Aorta (tissue), 5 donors: Measurements from ENCODE around the gene PLCB1. TPM values are rescaled to one million over a fixed set of nuclear protein-coding genes. Genes with fewer than 3 reads are reported as not detected.
"Not testable (repeated sequence)": the region's sequence is repeated elsewhere in the genome, so short reads cannot be mapped to it uniquely, and the experiment has no call there.

Source experiments
- ATAC-seq: fragments of 200-7000 bp; cut with Tn5 transposase; one replicate; pipeline ENCODE4 v1.9.1; 2022; ENCODE audit warnings: moderate library complexity; ENCODE audit not compliant: low FRiP score
- DNase-seq, 2 donors: peaks; one replicate each; pipeline ENCODE4 v3.0.0-alpha.2; 2020
- H3K27ac ChIP-seq, 2 donors: one replicate each; pipeline ENCODE4 v1.5.1; 2013; ENCODE audit warnings: low read length in 2 of 2, mild to moderate bottlenecking in 2 of 2, moderate library complexity in 2 of 2, control low read depth in 1 of 2, inconsistent platforms in 1 of 2, low read depth in 1 of 2
- H3K27me3 ChIP-seq, 2 donors: one replicate each; pipeline ENCODE4 v1.6.1; 2013; ENCODE audit warnings: control low read depth in 1 of 2, low read length in 1 of 2, mild to moderate bottlenecking in 1 of 2, moderate library complexity in 1 of 2; ENCODE audit not compliant: insufficient read depth in 2 of 2, control insufficient read depth in 1 of 2
- H3K36me3 ChIP-seq, 2 donors: one replicate each; pipeline ENCODE4 v1.6.1; 2013; ENCODE audit warnings: control low read depth in 1 of 2, low read length in 1 of 2, mild to moderate bottlenecking in 1 of 2; ENCODE audit not compliant: insufficient read depth in 2 of 2, control insufficient read depth in 1 of 2
- H3K4me1 ChIP-seq, 2 donors: one replicate each; pipeline ENCODE4 v1.6.1; 2013; ENCODE audit warnings: low read length in 2 of 2, control low read depth in 1 of 2, mild to moderate bottlenecking in 1 of 2, moderate library complexity in 1 of 2; ENCODE audit not compliant: insufficient read depth in 2 of 2, control insufficient read depth in 1 of 2
- H3K4me3 ChIP-seq, 2 donors: one replicate each; pipeline ENCODE4 v1.5.1; 2013; ENCODE audit warnings: low read length in 2 of 2, control low read depth in 1 of 2, mild to moderate bottlenecking in 1 of 2
- H3K9me3 ChIP-seq: one replicate; pipeline ENCODE4 v1.6.1; 2013; ENCODE audit warnings: mild to moderate bottlenecking, low read length; ENCODE audit not compliant: control insufficient read depth
- WGBS, 2 donors: extraction: QIAGEN DNeasy Blood & Tissue Kit; methylation state at CpG; one replicate each; pipeline ENCODE4 v1.1.7; 2013; 5-methylcytosine and 5-hydroxymethylcytosine counted together
- intact Hi-C, 2 donors: fragments of 100-400 bp; cut with DNase I; formaldehyde crosslinking; loops; one replicate each; pipeline versions ENCODE4 v1.14.2 to v1.15.0; 2022
- polyA plus RNA-seq, 2 donors: library from polyadenylated mRNA; stranded (reverse); fragments of 200-250 nt; gene quantifications; one replicate each; pipeline ENCODE4 v1.2.3, GENCODE V29; 2013
- total RNA-seq, 2 donors: library from RNA; stranded (reverse); fragmentation: NEBNext Ultra II Directional; extraction: Animal tissue kit (Norgen Biotek cat#: 25700); gene quantifications; one replicate each; pipeline ENCODE4 v1.2.1, GENCODE V29; 2021
- donor health status: healthy with polysubstance abuse.
- donor health status: Bipolar disorder and iron deficiency.
- donor health status: DM: no; HTN: no; CAD: no.
- donor health status: DM: no; HTN: no; CAD: no.
- donor health status: DM: yes; HTN: yes; CAD: no.

Gene PLCB1
- total and polyA plus RNA-seq, 4 donors: 1.4 to 35.0 (median 6.6) TPM

- H3K27me3 ChIP-seq, DNase-seq, intact Hi-C loops, H3K4me3 ChIP-seq, H3K4me1 ChIP-seq, H3K27ac ChIP-seq, ATAC-seq, H3K36me3 ChIP-seq, H3K9me3 ChIP-seq: not testable (repeated sequence)
- WGBS, 2 donors: 88 to 95% methylated on average over 17 to 21 of the region's 21 CpGs
Measured at GRCh38 chr20:8114612-8115011, 17.5 kb upstream of the PLCB1 start.

DNA sequence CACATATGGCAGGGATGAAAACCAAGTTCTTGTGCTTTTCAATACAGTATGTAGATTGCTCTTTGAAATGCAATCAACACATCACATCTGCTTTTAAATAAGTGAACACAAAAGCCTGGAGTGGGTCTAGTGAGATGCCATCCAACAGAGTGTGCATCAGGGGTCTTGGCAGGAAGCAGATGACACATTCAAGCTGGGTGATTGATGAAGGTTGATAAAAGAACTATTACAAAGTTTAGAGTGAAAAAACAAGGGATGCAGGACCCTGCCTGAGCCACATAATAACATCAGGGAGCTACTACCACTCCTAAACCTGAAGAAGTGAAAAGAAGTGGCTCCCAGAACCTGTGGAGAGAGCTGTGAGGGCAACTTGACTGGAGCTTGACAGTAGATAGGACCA lies 16.6 kb upstream of the PLCB1 start:
- Histone ChIP-seq H3K9me3 (no peaks in the 10 kb centered on the region), H3K4me1 (no peaks in the 10 kb centered on the region), H3K27ac (no peak overlapping the region), H3K4me3 (no peak overlapping the region), H3K36me3 (no peaks in the 10 kb centered on the region), H3K27me3 (no peaks in the 10 kb centered on the region)
- ATAC-seq: no peak
- no peak for DNase-seq
- intact Hi-C loops: no loop called here

- WGBS, 2 donors: 55 to 65% methylated on average over 5 of the region's 5 CpGs
- intact Hi-C loops: no loop called here
Measured at GRCh38 chr20:8116067-8116811, 15.8 kb upstream of the PLCB1 start.

GRCh38 chr20:8117636-8118035 lies 14.4 kb upstream of the PLCB1 start:
- whole genome bisulfite sequencing, 2 donors: 74 to 76% methylated on average over 3 of the region's 3 CpGs
- no peak for ATAC-seq
- DNase-seq: no peak
- Histone ChIP-seq H3K9me3 (no peaks in the 10 kb centered on the region), H3K4me1 (no peaks in the 10 kb centered on the region), H3K27ac (no peak overlapping the region), H3K4me3 (no peak overlapping the region), H3K36me3 (no peaks in the 10 kb centered on the region), H3K27me3 (no peaks in the 10 kb centered on the region)
- intact Hi-C loops: no loop called here

More at GRCh38 chr20:8116067-8116811, 15.8 kb upstream of the PLCB1 start:
- no peaks in the 10 kb centered on the region for H3K9me3 ChIP-seq
- DNase-seq: no peak
- peak; percentile 46 for ATAC-seq
- H3K36me3 ChIP-seq: no peaks in the 10 kb centered on the region
- no peak overlapping the region for H3K4me3 ChIP-seq
- no peaks in the 10 kb centered on the region for H3K27me3 ChIP-seq
- H3K4me1 ChIP-seq: no peaks in the 10 kb centered on the region
- no peak overlapping the region for H3K27ac ChIP-seq

- WGBS, 2 donors: 15 to 24% methylated on average over 1 of the region's 1 CpG
- no peaks in the 10 kb centered on the region for H3K27me3 ChIP-seq
- no peaks in the 10 kb centered on the region for H3K36me3 ChIP-seq
- intact Hi-C loops: no loop called here
- no peak for DNase-seq
- H3K9me3 ChIP-seq: no peaks in the 10 kb centered on the region
- H3K4me1 ChIP-seq: no peaks in the 10 kb centered on the region
- H3K4me3 ChIP-seq: no peak overlapping the region
- no peak for ATAC-seq
- H3K27ac ChIP-seq: no peak overlapping the region
Measured at GRCh38 chr20:8118039-8118438, 14.0 kb upstream of the PLCB1 start.

GRCh38 chr20:8118760-8119159 lies 13.3 kb upstream of the PLCB1 start:
- WGBS, 2 donors: 33 to 53% methylated on average over 1 of the region's 1 CpG
- no peak for DNase-seq
- Histone ChIP-seq H3K9me3 (no peaks in the 10 kb centered on the region), H3K4me3 (no peak overlapping the region), H3K27ac (no peak overlapping the region), H3K27me3 (no peaks in the 10 kb centered on the region), H3K4me1 (no peaks in the 10 kb centered on the region), H3K36me3 (no peaks in the 10 kb centered on the region)
- intact Hi-C loops: no loop called here
- ATAC-seq: no peak

- no peak for DNase-seq
- no peaks in the 10 kb centered on the region for H3K27me3 ChIP-seq
- H3K9me3 ChIP-seq: no peaks in the 10 kb centered on the region
- H3K36me3 ChIP-seq: no peaks in the 10 kb centered on the region
- no peak overlapping the region for H3K4me3 ChIP-seq
- WGBS, 2 donors: 93 to 97% methylated on average over 1 of the region's 1 CpG
- intact Hi-C loops: no loop called here
- H3K4me1 ChIP-seq: no peaks in the 10 kb centered on the region
- no peak overlapping the region for H3K27ac ChIP-seq
- ATAC-seq: no peak
Measured at GRCh38 chr20:8121666-8122065, 10.4 kb upstream of the PLCB1 start.

DNA sequence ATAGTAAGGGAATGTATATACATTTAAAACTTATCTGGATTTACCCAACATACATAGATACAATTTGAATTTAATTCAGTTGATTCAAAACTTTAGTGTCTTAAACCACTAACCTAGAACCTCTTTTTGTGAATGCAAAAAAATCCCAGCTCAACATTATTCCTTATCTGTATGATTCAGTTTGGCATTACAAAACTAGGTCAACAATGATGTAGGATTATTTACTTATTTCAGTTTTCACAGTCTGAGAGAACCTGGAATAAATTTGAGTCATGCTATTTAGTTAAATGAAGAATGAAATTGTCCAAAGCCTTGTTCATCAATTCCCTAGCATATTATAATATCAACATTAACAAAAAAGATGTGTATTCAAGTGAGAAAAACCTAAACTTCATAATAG lies 7.4 kb upstream of the PLCB1 start:
- no peak overlapping the region for H3K4me3 ChIP-seq
- DNase-seq (no peak), ATAC-seq (no peak)
- no peak overlapping the region for H3K27ac ChIP-seq
- no peaks in the 10 kb centered on the region for H3K4me1 ChIP-seq
- no peaks in the 10 kb centered on the region for H3K27me3 ChIP-seq
- no peaks in the 10 kb centered on the region for H3K9me3 ChIP-seq
- intact Hi-C loops: no loop called here
- H3K36me3 ChIP-seq: no peaks in the 10 kb centered on the region

DNA sequence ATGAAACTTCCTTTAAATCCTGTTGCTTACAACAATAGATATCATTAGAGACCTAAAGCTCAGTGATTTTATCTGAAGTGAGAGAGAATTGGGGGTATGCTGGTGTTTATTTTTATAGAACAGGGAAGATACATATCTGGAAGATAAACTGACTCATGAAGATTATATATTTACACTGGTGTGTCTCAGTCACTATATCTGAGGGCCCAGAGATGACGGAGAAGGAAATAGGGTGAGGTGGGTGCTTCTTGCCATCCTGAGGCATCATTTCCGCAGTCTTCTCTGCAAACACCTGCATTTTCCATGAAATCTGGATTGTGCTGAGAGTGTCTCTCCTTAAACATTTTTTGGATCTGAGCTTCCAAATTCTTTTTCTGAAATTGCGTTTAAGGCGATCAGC lies 5.9 kb upstream of the PLCB1 start:
- 92 to 96% methylated on average over 4 of the region's 4 CpGs for WGBS, 2 donors
- no peaks in the 10 kb centered on the region for H3K4me1 ChIP-seq

More for the DNA sequence above, 5.9 kb upstream of the PLCB1 start:
- H3K4me3 ChIP-seq: no peak overlapping the region
- intact Hi-C loops: no loop called here
- ATAC-seq (no peak), DNase-seq (no peak)
- H3K27me3 ChIP-seq: no peaks in the 10 kb centered on the region
- H3K27ac ChIP-seq: no peak overlapping the region
- H3K9me3 ChIP-seq: no peaks in the 10 kb centered on the region
- H3K36me3 ChIP-seq: no peaks in the 10 kb centered on the region
